Body of pancreas (tissue), 4 donors: ENCODE results near the gene PDE11A.

ENCODE experiments used
- POLR2A ChIP-seq, 3 donors: fragments of 450-650 bp; IDR thresholded peaks; one replicate each; pipeline ENCODE4 v1.6.1; 2016; ENCODE audit warnings: antibody characterized with exemption in 3 of 3, mild to moderate bottlenecking in 2 of 3
- TF ChIP-seq, protein P1 (sequence below), 7 experiments: fragments of 450-650 bp in 4 of 7; fragments of 200-600 bp in 3 of 7; sonication (generic) in 3 of 7; IDR thresholded peaks; one replicate each; pipeline ENCODE4 v1.5.1; 2016 to 2019; ENCODE audit warnings: antibody characterized with exemption in 7 of 7

- TF ChIP-seq, protein P1, sequence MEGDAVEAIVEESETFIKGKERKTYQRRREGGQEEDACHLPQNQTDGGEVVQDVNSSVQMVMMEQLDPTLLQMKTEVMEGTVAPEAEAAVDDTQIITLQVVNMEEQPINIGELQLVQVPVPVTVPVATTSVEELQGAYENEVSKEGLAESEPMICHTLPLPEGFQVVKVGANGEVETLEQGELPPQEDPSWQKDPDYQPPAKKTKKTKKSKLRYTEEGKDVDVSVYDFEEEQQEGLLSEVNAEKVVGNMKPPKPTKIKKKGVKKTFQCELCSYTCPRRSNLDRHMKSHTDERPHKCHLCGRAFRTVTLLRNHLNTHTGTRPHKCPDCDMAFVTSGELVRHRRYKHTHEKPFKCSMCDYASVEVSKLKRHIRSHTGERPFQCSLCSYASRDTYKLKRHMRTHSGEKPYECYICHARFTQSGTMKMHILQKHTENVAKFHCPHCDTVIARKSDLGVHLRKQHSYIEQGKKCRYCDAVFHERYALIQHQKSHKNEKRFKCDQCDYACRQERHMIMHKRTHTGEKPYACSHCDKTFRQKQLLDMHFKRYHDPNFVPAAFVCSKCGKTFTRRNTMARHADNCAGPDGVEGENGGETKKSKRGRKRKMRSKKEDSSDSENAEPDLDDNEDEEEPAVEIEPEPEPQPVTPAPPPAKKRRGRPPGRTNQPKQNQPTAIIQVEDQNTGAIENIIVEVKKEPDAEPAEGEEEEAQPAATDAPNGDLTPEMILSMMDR (IDR thresholded peaks at IDR 0.05), result no peak
- no peak for TF ChIP-seq POLR2A (IDR thresholded peaks at IDR 0.05)
Observed at GRCh38 chr2:178084273-178084672, 11.7 kb upstream of the PDE11A start.
